HUES48 (cell line): ENCODE results near the gene ARMH3.

Source experiments
- H3K27ac ChIP-seq: one replicate; pipeline ENCODE4 v1.7.0; 2013; ENCODE audit warnings: low read depth, low read length, inconsistent platforms
- H3K27me3 ChIP-seq: 2 replicates; pipeline ENCODE4 v1.6.1; 2013; ENCODE audit warnings: mild to moderate bottlenecking, low read length; ENCODE audit not compliant: control insufficient read depth, insufficient read depth
- H3K36me3 ChIP-seq: 2 replicates; pipeline ENCODE4 v1.6.1; 2013; ENCODE audit warnings: low read length; ENCODE audit not compliant: control insufficient read depth, insufficient read depth
- H3K4me1 ChIP-seq: 2 replicates; pipeline ENCODE4 v1.6.1; 2013; ENCODE audit warnings: mild to moderate bottlenecking, low read length; ENCODE audit not compliant: control insufficient read depth, insufficient read depth
- H3K4me3 ChIP-seq: 2 replicates; pipeline ENCODE4 v1.5.1; 2013; ENCODE audit warnings: mild to moderate bottlenecking, low read depth, low read length
- H3K9ac ChIP-seq: 2 replicates; pipeline ENCODE4 v1.6.1; 2013; ENCODE audit warnings: mild to moderate bottlenecking, low read depth, low read length, moderate library complexity
- H3K9me3 ChIP-seq: 2 replicates; pipeline ENCODE4 v1.6.1; 2013; ENCODE audit warnings: low read length; ENCODE audit not compliant: control insufficient read depth, insufficient read depth

ARMH3 gene

DNA sequence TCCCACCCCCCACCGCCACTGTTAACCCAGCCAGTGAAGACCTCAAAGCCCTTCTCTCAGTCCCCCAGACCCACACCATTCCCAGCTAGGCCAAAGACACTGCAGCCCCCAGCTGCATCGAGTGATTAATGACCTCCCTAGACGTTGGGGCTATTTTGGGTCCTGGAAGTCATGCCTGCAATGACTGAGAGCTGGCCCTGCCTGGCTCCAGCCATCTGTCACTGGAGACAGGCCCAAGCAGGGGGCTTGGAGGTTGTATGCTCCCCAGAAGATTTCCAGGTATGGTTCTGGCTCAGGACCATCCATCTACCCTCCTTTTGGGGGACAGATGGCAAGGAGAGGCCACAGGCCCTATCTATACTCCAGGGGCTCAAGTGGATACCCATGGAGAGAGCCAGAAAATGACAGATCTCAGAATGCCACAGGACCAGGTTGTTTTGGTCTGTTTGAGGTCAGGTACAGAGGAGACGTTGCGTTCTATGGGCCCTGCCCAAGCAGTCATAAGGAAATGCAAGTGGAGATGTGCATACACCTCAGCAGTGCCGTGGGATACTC is 217.5 kb downstream of the ARMH3 start:
- Histone ChIP-seq H3K27ac (no peak overlapping the region), H3K9ac (no peak overlapping the region), H3K27me3 (peaks cover 21% of the 10 kb centered on the region), H3K4me1 (peaks cover 13% of the 10 kb centered on the region), H3K36me3 (no peaks in the 10 kb centered on the region), H3K9me3 (no peaks in the 10 kb centered on the region), H3K4me3 (no peak overlapping the region)

DNA sequence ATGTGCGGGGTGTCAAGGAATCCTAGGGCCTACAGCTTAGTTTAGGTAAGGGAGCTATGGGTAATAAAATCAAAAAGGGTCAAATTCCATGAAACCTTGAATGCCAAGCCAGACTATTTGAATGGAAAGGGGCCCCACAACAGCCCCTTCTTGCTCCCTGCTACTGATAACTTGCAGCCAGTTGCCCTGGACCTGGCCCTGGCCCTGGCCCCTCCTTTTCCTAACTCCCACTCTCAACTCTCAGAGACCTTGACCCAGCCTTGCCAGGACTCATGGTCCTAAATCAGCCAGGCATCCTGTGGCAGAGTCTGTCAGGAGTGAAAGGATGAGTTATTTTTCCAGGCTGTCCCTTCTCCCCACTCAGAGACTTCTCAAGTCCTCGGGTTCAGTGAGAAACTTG is 218.2 kb downstream of the ARMH3 start:
- Histone ChIP-seq H3K27me3 (peaks cover 15% of the 10 kb centered on the region), H3K4me1 (peaks cover 13% of the 10 kb centered on the region), H3K36me3 (no peaks in the 10 kb centered on the region), H3K27ac (no peak overlapping the region), H3K9ac (no peak overlapping the region), H3K9me3 (no peaks in the 10 kb centered on the region), H3K4me3 (no peak overlapping the region)

- Histone ChIP-seq H3K36me3 (no peaks in the 10 kb centered on the region), H3K9me3 (no peaks in the 10 kb centered on the region), H3K27me3 (no peaks in the 10 kb centered on the region), H3K9ac (no peak overlapping the region), H3K27ac (no peak overlapping the region), H3K4me3 (no peak overlapping the region), H3K4me1 (peaks cover 9% of the 10 kb centered on the region)
Measured at GRCh38 chr10:101835362-101835761, 220.6 kb downstream of the ARMH3 start.

DNA sequence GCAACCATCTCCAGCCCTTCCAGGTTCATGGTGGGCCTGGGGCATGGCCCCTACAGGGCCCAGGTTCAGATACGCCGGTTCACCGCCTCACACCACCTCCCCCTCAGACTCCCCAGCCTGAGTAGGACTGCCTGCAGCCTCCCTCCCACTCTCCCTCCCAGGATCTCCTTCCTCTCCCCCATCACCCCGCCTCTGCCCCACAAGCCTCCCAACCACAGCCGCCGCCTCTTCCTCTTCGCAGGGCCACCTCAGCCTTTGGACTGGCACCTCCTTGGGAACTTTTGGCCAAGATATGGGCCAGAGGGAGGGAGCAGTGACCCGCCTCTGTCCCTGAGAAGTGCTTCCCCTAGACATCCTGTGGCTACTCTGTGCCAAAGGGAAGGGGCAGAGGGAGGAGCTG is 221.6 kb downstream of the ARMH3 start:
- peaks cover 9% of the 10 kb centered on the region for H3K4me1 ChIP-seq
- H3K36me3 ChIP-seq = no peaks in the 10 kb centered on the region
- H3K9ac ChIP-seq = no peak overlapping the region
- no peak overlapping the region for H3K27ac ChIP-seq
- H3K27me3 ChIP-seq = no peaks in the 10 kb centered on the region
- H3K9me3 ChIP-seq = no peaks in the 10 kb centered on the region
- no peak overlapping the region for H3K4me3 ChIP-seq

- H3K9me3 ChIP-seq = no peaks in the 10 kb centered on the region
- H3K27ac ChIP-seq = no peak overlapping the region
- no peak overlapping the region for H3K4me3 ChIP-seq
- no peaks in the 10 kb centered on the region for H3K36me3 ChIP-seq
- H3K27me3 ChIP-seq = no peaks in the 10 kb centered on the region
- H3K9ac ChIP-seq = no peak overlapping the region
- peaks cover 4% of the 10 kb centered on the region; the same call in 1 of the 2 replicates for H3K4me1 ChIP-seq
Measured at GRCh38 chr10:101833466-101833865, 222.5 kb downstream of the ARMH3 start.

- Histone ChIP-seq H3K4me3 (no peak overlapping the region), H3K9ac (no peak overlapping the region), H3K27ac (no peak overlapping the region), H3K36me3 (0 out of 2 replicates have a peak, but pooled peaks cover 3% of the 10 kb centered on the region), H3K4me1 (peaks cover 4% of the 10 kb centered on the region; the same call in 1 of the 2 replicates), H3K27me3 (no peaks in the 10 kb centered on the region), H3K9me3 (no peaks in the 10 kb centered on the region)
Measured at GRCh38 chr10:101832325-101832771, 223.6 kb downstream of the ARMH3 start.

- Histone ChIP-seq H3K27ac (peak overlapping the region; percentile 39), H3K36me3 (0 out of 2 replicates have a peak, but pooled peaks cover 3% of the 10 kb centered on the region), H3K9ac (no peak overlapping the region), H3K4me1 (peaks cover 4% of the 10 kb centered on the region; the same call in 1 of the 2 replicates), H3K27me3 (no peaks in the 10 kb centered on the region), H3K9me3 (no peaks in the 10 kb centered on the region), H3K4me3 (peak overlapping the region; percentile 64)
Measured at GRCh38 chr10:101831169-101831811, 224.7 kb downstream of the ARMH3 start.

- Histone ChIP-seq H3K4me1 (peaks cover under 1% of the 10 kb centered on the region; the same call in 1 of the 2 replicates), H3K36me3 (0 out of 2 replicates have a peak, but pooled peaks cover 3% of the 10 kb centered on the region), H3K9ac (no peak overlapping the region), H3K27ac (peak overlapping the region; percentile 42), H3K4me3 (peak overlapping the region; percentile 64), H3K27me3 (no peaks in the 10 kb centered on the region), H3K9me3 (no peaks in the 10 kb centered on the region)
Measured at GRCh38 chr10:101830322-101831168, 225.4 kb downstream of the ARMH3 start.

DNA sequence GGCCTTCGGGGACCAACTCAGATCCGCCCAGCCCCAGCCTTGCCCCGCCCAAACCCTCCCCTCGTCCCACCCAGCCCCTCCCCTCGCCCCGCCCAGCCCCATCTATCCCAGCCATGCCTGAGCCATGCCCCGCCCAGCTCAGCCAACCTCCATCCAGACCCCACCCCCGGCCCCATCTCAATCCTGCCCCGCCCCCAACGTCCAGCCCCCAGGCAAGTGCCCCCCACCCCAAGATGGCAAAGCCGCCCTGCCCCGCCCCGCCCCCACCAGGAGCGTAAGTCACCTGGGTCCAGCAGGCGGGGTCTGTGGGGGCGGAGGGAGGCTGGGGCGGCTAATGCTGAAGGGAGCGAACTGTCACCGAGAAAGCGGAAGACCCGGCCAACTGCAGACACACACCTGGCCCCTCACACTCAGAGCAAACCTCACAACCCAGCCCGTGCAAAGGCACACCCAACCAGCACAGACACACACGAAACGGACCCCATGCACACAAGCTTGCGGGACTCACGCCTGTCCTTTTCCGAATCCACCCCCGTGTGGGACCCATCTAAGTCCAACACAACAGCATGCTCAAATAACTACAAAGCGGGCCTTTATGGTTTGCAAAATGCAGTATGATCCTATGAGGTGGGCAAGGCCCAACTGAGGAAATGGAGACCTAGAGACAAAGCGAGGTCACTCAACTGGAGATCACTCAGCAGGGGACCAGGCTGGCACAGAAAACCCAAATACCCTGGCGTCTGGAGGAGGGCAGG is 226.2 kb downstream of the ARMH3 start:
- peak overlapping the region; percentile 64 for H3K4me3 ChIP-seq
- H3K27ac ChIP-seq = peak overlapping the region; percentile 42
- H3K27me3 ChIP-seq = no peaks in the 10 kb centered on the region
- H3K9ac ChIP-seq = no peak overlapping the region
- H3K4me1 ChIP-seq = no peaks in the 10 kb centered on the region; the same call in 1 of the 2 replicates
- H3K9me3 ChIP-seq = no peaks in the 10 kb centered on the region
- 0 out of 2 replicates have a peak, but pooled peaks cover 3% of the 10 kb centered on the region for H3K36me3 ChIP-seq

- 0 out of 2 replicates have a peak, but pooled peaks cover 3% of the 10 kb centered on the region for H3K36me3 ChIP-seq
- H3K4me3 ChIP-seq = peak overlapping the region; percentile 55
- H3K4me1 ChIP-seq = no peaks in the 10 kb centered on the region; the same call in 1 of the 2 replicates
- H3K9me3 ChIP-seq = no peaks in the 10 kb centered on the region
- H3K27ac ChIP-seq = no peak overlapping the region
- H3K9ac ChIP-seq = no peak overlapping the region
- H3K27me3 ChIP-seq = no peaks in the 10 kb centered on the region
Measured at GRCh38 chr10:101828766-101829551, 227.0 kb downstream of the ARMH3 start.
